Fibroblast of the conjunctiva (primary cell): ENCODE measurements around the gene ANP32E.
"Not testable (repeated sequence)": the region's sequence is repeated elsewhere in the genome, so short reads cannot be mapped to it uniquely, and the experiment has no call there.

ENCODE experiments used
- DNase-seq: peaks from one replicate; pipeline ENCODE4 v3.0.0-alpha.2; 2010; ENCODE audit warnings: low read depth

Gene ANP32E

DNA sequence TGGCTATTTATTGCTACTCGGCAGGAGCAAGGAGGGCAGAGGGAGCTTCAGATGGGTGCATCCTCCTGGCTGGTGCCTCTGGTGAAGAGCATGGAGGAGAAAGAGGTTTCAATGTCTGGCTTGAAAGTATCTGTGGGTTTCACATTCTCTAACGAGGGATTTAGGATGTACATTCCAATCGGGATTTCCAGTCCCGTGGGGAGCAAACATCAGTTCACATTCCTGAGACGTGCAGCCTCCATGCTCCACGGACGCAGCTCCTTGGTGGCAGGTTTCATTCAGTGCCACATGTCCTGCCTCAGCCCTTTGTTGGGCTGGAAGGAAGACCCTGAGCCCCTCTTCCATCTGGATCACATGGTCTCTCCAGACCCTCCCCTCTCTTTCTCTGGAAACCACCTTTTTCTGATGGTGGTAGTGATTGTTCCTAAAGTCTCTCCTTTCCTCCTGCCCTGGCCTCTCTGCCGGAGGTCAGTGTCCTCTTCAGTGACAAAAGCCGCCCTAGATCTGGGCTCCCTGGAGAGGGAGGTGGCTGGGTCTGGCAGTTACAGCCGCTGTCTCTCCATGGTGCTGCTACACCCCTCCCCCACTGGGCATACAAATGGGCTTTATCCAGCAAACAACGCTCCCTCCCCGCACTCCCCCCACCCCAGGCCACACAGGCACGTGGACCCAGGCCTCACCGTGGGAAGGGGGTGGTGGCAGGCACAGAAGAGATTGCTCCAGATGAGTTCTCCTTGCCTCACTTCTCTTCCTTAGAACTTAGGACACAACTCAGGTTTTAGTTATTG lies 20.8 kb upstream of the ANP32E start:
- DNase-seq, result no peak

DNA sequence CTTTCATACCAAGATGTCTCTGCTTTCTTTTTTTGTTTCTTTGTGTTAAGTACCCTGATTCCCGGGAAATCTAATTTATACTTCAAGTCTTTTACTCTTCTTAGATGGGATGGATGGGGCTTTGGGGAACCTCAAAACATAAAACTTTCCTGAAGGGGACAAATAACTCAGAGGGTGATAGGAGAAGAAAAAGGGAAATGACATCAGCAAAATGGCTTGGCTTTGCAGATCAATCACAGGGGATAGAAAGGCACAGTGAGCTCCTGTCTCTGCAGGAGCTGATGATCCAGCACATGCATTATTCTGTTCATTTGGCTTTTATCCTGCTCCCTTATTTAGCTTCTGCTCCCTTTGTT lies 20.3 kb upstream of the ANP32E start:
- no peak for DNase-seq

DNA sequence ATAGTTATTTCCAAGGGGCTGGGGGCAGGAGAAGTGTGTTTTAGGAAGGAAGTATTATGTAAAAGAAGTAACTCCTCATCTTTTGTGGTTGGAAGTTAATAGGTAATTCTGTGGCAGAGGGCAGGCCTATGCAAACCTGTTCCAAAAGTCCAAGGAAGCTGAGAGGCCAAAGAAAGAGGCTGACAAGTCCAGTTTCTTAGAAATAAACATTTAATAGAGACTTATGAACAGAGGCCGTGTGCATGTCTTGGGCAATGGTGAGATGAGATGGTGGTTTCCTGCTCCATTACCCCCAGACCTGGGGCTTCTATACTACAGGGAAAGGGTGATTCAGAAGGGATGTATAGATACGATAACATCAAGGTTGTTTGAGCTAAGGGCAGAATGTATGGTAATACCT lies 14.0 kb upstream of the ANP32E start:
- DNase-seq, result no peak

DNA sequence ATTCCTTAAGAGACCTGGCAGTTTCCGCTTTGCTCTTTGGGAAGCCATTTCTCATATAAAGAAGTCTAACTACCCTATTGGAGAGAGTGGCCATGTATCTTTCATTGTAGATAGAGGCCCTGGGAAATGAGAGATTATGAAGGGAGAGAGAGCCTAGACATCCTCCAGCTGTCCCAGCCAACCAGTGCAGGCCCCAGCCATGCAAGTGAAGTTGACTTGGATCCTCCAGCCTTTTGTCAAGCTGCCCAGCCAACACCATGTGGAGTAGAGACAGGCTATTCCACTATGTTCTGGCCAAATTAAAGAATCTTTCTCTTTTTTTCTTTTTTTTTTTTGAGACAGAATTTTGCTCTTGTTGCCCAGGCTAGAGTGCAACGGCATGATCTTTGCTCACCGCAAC lies 7.1 kb upstream of the ANP32E start:
- DNase-seq, result no peak

DNA sequence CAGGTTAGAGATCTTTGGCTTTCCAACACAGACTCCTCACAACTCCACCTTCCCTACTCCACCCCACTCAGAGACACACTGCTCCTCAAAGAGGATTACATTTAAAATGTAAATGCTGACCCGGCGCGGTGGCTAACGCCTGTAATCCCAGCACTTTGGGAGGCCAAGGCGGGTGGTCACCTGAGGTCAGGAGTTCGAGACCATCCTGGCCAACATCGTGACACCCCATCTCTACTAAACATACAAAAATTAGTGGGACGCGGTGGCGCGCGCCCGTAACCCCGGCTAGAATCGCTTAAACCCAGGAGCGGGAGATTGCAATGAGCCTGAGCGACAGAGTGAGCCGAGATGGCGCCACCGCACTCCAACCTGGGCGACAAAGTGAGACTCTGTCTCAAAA lies 1.8 kb upstream of the ANP32E start:
- no peak for DNase-seq

DNA sequence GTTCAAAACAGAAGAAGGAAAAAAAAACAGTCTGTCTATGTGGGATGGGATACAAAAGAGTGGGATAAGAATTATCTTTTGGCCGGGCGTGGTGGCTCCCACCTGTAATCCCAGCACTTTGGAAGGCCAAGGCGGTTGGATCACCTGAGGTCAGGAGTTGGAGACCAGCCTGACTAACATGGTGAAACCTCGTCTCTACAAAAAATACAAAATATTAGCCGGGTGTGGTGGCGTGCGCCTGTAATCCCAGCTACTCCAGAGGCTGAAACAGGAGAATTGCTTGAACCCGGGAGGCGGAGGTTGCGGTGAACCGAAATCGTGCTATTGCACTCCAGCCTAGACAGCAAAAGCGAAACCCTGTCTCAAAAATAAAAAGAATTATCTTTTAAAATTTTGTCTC lies 1.3 kb upstream of the ANP32E start:
- not testable (repeated sequence) for DNase-seq

DNA sequence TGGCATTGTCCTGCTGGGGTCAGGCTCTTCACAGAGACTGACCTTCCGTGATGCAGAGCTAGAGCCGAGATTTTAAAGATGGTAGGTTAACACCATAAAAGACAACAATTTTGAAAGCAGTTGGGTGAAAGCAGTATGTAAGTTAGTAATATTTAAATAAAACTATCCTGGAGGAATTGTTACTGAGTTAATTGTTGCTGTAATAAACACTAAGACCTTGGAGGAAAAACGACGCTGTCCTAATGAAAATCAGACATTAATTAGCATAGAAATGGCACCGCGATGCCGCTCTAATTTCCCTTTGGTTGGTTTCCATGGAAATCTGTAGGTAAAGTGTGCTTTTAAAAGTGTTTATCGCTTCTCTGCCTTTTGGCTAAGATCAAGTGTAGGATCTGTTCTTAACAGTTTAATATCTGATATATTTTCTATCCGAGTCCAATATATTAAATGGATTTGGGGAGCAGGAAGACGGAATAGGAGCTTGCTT lies 745 bp upstream of the ANP32E start:
- no peak for DNase-seq

DNA sequence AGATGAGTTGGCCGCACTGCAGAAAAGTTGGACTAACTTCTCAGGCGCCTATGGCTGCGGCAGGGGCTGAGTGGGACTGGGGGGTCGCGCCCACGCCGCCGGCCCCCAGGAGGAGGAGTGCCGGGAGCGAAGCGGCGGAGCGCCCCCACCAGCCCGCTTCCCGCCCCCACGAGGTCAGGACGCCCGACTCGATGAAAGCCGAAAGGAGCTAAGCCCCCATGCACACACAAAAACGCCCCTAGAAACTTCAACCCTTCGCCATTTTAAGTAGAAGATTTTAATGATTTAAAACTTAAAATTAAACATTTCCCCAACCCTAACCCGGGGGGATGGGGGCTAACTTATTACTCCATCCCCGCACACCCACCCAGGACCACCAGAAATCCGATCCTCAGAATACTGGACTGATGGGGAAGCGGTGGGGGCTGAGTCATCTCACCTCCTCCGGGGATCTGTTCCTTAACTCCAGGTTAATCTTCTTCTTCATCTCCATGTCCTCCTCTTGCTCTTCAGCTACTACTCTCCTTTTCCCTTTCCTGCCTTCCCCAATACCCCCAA lies 539 bp downstream of the ANP32E start:
- DNase-seq, result no peak

DNA sequence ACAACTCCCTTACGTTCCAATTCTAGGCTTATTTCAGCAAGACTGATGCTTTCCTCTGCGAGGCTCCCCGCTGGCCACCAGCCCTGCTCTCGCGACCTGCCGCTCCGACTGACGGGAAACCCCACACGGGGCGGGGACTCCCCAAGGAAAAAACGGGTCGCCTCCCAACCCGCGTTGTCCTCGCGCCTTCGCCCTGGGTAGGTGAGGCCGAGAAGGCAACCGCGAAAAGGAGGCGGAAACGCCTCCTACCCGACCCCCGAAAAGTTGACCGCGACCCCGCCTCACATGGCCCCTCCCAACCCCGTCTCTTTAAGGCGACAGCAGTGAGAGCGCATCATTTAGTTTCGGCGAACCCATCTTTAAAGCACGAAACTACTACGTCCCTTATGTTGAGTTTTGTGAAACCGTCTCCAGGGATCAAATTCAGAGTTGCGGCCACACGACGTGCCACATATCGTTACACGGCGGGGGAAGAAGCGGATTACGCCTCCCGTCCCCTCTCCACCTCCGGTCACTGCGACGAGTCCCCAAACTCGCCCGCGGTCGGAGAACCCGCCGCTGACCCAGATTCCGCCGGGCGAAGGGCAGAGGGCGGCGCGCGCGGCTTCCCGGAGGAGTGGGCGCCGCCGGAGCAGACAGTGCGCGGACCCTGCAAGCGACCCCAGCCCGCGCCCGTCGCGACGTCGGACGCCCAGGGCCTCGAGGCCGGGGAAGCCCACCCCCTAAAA lies 1.2 kb downstream of the ANP32E start:
- DNase-seq, result peak; percentile 55

DNA sequence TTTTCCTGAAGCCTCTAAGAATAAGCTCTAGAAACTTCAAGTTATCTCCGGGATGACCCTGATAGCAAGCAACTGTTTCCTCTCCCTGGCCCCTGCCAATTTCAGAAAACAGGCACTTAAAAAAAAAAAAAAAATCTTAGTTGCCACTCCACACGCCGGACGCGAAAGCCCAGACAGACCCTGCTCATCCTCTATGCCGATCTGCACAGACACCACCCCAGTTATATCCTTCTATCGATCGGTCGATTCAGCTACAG lies 1.7 kb downstream of the ANP32E start:
- DNase-seq, result no peak

DNA sequence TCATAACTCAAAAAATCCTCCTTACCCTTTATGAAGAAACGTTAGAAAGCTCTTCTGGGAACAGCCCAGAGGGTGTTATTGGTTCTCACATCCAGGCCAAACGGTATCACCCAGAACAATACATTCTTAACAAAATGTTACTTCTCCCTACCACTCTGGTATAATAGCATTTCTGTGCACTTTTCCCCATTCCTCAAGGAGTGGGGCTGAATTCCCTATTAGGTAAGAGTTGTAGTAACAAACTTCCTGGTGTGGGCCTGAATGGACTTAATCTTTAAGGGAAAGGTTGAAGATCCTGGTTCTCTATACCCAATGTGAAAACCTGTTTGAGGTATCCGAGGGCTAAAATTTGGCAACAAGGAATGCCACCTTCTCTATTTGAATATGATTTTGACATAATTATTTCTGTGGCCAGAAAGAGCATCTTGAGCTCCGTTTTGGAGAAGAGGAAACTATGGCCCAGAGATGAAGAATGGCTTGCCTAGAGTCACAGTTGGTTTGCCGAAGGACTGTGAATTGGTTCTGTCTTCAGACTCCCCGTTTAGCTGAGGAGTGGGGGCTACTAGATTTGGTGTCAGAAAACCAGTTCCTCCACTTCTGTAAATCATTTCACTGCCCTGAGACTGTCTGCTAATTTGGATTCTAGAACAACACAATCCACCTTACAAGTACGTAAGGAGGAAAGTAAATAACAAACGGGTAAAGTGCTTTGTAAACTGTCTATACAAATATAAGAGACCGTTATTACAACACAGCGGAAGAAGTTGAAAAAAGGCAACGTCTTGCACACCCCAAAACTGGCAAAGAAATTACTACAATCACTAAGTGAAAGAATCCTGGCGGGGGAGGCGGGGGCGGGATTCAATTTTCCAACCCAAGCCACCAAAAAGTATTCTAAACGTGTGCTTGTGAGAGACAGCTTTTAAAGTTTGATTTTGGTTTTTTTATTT lies 2.3 kb downstream of the ANP32E start:
- DNase-seq, result no peak

DNA sequence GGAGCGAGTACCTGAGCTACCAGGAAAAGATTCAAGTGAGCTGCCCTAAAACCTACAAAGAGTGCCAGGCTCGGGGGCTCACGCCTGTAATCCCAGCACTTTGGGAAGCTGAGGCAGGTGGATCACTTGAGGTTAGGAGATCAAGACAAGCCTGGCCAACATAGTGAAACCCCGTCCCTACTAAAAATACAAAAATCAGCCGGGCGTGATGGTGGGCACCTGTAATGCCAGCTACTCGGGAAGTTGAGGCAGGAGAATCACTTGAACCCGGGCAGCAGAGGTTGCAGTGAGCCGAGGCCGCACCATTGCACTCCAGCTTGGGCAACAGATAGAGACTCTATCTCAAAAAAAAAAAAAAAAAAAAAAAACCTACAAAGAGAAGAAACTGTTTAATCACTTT lies 3.0 kb downstream of the ANP32E start:
- DNase-seq, result not testable (repeated sequence)

DNA sequence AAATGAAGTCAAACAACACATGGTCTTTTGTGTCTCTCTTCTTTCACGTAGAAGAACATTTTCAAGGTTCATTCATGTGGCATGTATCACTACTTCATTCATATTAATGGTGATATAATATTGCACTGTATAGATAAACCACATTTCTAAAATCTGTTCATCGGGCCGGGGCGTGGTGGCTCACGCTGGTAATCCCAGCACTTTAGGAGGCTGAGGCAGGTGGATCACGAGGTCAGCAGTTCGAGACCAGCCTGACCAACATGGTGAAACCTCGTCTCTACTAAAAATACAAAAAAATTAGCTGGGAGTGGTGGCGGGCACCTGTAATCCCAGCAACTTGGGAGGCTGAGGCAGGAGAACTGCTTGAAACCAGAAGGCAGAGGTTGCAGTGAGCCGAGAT lies 7.7 kb downstream of the ANP32E start:
- DNase-seq, result not testable (repeated sequence)

DNA sequence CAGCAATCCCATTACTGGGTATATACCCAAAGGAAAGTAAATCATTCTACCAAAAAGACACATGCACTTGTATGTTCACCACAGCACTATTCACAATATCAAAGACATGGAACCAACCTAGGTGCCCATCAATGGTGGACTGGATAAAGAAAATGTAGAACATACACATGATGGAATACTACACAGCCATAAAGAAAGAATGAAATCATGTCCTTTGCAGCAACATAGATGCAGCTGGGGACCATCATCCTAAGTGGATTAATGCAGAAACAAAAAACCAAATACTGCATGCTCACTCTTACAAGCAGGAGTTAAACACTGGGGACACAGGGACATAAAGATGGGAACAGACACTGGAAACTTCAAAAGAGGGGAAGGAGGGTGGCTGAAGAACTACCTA lies 8.7 kb downstream of the ANP32E start:
- DNase-seq, result no peak

DNA sequence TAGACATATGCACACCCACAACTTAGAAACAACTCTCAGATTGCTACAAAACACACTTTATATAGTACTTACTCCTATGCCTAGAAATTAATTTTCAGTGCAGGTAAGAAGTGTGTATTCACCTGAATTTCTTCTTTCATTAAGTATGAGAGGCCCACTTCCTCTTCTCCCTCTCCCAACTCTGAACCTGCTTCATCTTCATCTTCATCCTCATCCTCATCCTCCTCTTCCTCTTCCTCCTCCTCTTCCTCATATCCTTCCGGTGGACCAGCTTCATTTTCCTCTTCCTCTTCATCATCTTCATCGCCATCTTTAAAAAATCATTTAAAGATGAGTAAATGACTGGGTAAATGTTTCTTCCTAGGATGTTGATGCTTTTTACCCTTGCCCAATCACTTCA lies 9.4 kb downstream of the ANP32E start:
- no peak for DNase-seq

DNA sequence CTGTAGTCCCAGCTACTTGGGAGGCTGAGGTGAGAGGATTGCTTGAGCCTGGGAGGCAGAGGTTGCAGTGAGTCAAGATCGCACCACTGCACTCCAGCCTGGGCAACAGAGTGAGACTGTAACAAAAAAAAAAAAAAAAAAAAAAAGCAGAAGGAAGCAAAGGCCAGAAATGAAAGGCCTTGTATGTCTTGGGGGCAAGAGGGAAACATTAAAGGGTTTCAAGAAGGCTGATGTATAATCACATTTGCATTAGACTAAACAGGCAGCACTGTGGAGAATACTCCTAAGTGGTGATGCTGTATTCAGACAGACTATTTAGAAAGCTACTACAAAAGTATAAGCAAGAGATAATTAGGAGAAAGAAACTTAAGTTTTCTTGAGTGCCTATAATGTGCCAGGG lies 10.4 kb downstream of the ANP32E start:
- DNase-seq, result no peak

DNA sequence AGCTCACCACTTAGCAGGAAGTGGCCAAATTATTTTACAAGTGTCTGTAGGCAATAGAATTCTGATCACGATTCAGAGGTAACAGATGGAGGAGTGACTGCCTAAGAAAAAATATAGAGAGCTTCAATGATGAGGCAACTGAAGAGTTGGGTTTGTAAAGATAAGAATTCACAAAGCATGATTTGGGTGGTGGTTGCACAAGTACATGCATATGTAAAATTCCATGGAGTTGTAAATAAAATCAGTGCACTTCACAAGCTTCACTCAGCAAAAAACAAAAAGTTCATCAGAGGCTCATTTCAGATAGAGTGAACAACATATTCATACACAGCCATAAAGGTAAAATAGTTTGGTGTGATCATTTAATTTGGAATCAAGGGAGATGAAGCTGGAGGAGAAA lies 10.9 kb downstream of the ANP32E start:
- no peak for DNase-seq

DNA sequence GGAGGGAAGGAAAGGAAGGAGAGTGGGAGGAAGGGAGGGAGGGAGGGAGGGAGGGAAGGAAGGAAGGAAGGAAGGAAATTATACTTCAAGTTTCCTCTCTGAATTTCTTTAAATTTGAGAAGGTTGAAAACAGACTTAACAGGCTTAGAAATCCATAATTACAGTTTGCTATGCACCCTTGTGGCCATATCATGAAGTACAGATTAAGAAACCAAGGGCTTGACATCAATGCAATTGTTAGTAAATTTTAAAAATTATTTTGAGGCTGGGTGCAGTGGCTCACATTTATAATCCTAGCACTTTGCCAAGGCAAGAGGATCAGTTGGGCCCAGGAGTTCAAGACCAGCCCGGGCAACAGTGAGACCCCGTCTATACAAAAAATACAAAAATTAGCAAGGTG lies 14.4 kb downstream of the ANP32E start:
- peak; percentile 20 for DNase-seq

DNA sequence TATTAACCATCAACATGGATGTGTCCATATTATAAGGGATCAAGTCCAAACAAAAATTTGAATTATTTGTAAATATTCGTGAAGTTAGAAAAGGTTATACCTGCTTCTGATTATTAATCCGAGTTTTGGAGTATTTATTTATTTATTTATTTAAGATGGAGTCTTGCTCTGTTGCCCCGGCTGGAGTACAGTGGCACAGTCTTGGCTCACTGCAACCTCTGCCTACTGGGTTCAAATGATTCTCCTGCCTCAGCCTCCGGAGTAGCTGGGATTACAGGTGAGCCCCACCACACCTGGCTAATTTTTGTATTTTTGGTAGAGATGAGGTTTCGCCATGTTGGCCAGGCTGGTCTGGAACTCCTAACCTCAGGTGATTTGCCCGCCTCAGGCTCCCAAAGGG lies 20.1 kb downstream of the ANP32E start:
- DNase-seq, result not testable (repeated sequence)

DNA sequence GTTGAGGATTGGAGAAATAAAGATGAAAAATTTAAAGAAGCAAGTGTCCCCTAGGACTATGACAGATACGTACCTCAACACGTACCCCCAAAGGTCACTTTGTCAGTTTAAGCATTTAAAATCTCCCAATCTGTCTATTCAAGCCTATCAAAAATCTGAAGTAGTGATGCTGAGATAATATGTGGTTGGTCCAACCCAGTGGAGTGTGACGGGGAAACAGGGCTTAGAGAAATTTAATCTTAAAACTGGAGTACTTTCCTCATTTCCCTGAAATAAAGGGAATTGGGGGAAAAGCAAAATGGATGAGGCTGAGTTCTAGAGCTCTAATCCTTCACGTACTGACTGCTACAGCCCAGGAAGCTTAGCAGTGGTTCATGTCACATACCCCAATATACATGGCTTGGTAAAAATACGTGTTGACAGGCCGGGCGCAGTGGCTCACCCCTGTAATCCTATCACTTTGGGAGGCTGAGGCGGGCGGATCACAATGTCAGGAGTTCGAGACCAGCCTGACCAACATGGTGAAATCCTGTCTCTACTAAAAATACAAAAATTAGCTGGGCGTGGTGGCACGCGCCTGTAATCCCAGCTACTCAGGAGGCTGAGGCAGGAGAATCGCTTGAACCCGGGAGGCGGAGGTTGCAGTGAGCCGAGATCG lies 21.7 kb downstream of the ANP32E start:
- not testable (repeated sequence) for DNase-seq

DNA sequence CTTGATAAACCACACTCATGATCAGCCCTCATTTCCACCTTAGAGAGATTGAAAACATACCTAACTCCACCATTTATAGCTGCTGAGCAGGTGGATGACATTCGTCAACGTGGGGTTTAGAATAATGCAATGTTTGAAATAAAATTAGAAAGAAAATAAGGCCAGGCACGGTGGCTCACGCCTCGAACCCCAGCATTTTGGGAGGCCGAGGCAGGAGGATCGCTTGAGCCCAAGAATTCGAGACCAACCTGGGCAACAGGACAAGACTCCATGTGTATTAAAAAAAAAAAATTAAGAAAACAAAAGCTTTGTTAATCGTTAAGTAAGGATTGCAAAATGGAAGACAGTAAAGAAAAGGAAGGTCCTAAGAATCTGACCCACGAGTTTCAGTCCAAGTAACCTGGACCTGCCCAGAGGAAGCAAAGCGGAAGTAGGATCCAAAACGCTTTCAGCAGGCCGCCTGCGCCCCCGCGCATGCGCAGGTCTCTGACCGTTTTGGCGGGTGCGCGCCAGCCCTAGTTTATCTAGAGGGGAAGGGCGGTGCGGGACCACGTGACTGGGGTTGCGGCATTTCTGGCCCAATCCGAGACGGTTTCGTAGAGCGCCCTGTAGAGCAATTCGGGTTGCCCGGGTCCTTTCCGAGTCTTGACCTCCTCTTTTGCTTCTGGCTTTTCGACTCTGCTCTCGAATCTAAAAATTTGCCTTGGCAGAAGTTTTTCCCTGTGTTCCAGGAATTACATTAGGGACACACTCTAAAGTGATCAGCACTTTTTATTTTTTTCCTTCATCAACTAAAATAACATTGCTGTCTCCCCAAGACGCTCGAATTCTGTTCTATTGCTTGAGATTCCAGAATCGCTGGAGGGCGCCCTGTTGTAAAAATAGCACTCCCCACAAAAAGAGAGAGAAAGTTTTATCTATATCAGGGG lies 22.5 kb downstream of the ANP32E start:
- peak; percentile 91 for DNase-seq
